Measurements from ENCODE around the gene CEACAM16. TPM values are rescaled to one million over a fixed set of nuclear protein-coding genes. Genes with fewer than 3 reads are reported as not detected.

The CEACAM16 gene
- total RNA-seq, 1 experiment from 2014 or later: not detected

GRCh38 chr19:44757735-44758505, 59.0 kb downstream of the CEACAM16 start:
- H3K79me2 ChIP-seq (ENCODE audit: low read length): peaks cover 7% of the 10 kb centered on the region
- no peaks in the 10 kb centered on the region for H3K9me2 ChIP-seq (replicated peaks; ENCODE audit: low read length)
- no TSS peak for BruUV-seq (replicated peaks)
- no peak overlapping the region for H3K4me3 ChIP-seq (ENCODE audit: low read length)
- TF ChIP-seq EZH2 (IDR thresholded peaks at IDR 0.05; ENCODE audit: low read length, unreplicated experiment) (no peak), EZH2phosphoT487 (IDR thresholded peaks at IDR 0.05; ENCODE audit: borderline replicate concordance, low read length) (no peak)
- TF ChIP-seq, protein P1, sequence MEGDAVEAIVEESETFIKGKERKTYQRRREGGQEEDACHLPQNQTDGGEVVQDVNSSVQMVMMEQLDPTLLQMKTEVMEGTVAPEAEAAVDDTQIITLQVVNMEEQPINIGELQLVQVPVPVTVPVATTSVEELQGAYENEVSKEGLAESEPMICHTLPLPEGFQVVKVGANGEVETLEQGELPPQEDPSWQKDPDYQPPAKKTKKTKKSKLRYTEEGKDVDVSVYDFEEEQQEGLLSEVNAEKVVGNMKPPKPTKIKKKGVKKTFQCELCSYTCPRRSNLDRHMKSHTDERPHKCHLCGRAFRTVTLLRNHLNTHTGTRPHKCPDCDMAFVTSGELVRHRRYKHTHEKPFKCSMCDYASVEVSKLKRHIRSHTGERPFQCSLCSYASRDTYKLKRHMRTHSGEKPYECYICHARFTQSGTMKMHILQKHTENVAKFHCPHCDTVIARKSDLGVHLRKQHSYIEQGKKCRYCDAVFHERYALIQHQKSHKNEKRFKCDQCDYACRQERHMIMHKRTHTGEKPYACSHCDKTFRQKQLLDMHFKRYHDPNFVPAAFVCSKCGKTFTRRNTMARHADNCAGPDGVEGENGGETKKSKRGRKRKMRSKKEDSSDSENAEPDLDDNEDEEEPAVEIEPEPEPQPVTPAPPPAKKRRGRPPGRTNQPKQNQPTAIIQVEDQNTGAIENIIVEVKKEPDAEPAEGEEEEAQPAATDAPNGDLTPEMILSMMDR (conservative IDR thresholded peaks at IDR 0.05; ENCODE audit: low read depth, low read length): no peak
- H3K9ac ChIP-seq (ENCODE audit: low read length): no peak overlapping the region
- CTCF ChIA-PET: no interaction called here
- H4K20me1 ChIP-seq (ENCODE audit: low read length): no peaks in the 10 kb centered on the region
- DNase-seq: no peak
- POLR2A ChIA-PET (ENCODE audit: unreplicated experiment): interaction anchor here (0.6 kb wide), 1 partner anchor 34 kb away, joined by 3 read pairs; no protein-coding TSS in a partner anchor
- intact Hi-C loops (cut with micrococcal nuclease): no loop called here
- no peaks in the 10 kb centered on the region for H3F3A ChIP-seq (ENCODE audit: low read length, unreplicated experiment)
- H3K4me1 ChIP-seq (ENCODE audit: insufficient read depth, low read length): peaks cover 19% of the 10 kb centered on the region
- H3K27me3 ChIP-seq (ENCODE audit: low read length): no peaks in the 10 kb centered on the region
- ATAC-seq: no peak
- no peak overlapping the region for H3K27ac ChIP-seq (ENCODE audit: low read length)
- peaks cover 7% of the 10 kb centered on the region; the same call in 1 of the 2 replicates for H3K36me3 ChIP-seq (ENCODE audit: low read depth, low read length)
- H3K9me3 ChIP-seq (ENCODE audit: low read length): no peaks in the 10 kb centered on the region
- no peak overlapping the region for H3K4me2 ChIP-seq (ENCODE audit: low read length)
- H2AFZ ChIP-seq (ENCODE audit: low read length): no peak overlapping the region

GRCh38 chr19:44758596-44758995, 59.6 kb downstream of the CEACAM16 start:
- H3F3A ChIP-seq (ENCODE audit: low read length, unreplicated experiment): no peaks in the 10 kb centered on the region
- H2AFZ ChIP-seq (ENCODE audit: low read length): no peak overlapping the region
- peaks cover 7% of the 10 kb centered on the region for H3K79me2 ChIP-seq (ENCODE audit: low read length)
- H3K4me3 ChIP-seq (ENCODE audit: low read length): no peak overlapping the region
- H3K36me3 ChIP-seq (ENCODE audit: low read depth, low read length): peaks cover 7% of the 10 kb centered on the region; the same call in 1 of the 2 replicates
- no peaks in the 10 kb centered on the region for H3K27me3 ChIP-seq (ENCODE audit: low read length)
- ChIA-PET CTCF (no interaction called here), POLR2A (ENCODE audit: unreplicated experiment) (no interaction called here)
- ATAC-seq (no peak), DNase-seq (no peak)
- BruUV-seq (replicated peaks): no TSS peak
- H3K4me2 ChIP-seq (ENCODE audit: low read length): no peak overlapping the region
- no peaks in the 10 kb centered on the region for H3K9me3 ChIP-seq (ENCODE audit: low read length)
- intact Hi-C loops (cut with micrococcal nuclease): no loop called here
- H3K9me2 ChIP-seq (replicated peaks; ENCODE audit: low read length): no peaks in the 10 kb centered on the region
- H3K4me1 ChIP-seq (ENCODE audit: insufficient read depth, low read length): peaks cover 17% of the 10 kb centered on the region
- no peak overlapping the region for H3K9ac ChIP-seq (ENCODE audit: low read length)
- TF ChIP-seq, protein P1 (conservative IDR thresholded peaks at IDR 0.05; ENCODE audit: low read depth, low read length): no peak
- TF ChIP-seq EZH2 (IDR thresholded peaks at IDR 0.05; ENCODE audit: low read length, unreplicated experiment): no peak
- no peak for TF ChIP-seq EZH2phosphoT487 (IDR thresholded peaks at IDR 0.05; ENCODE audit: borderline replicate concordance, low read length)
- H3K27ac ChIP-seq (ENCODE audit: low read length): no peak overlapping the region
- no peaks in the 10 kb centered on the region for H4K20me1 ChIP-seq (ENCODE audit: low read length)

All from PC-3 (cell line).